Progenitor cell of endocrine pancreas (in vitro differentiated cells): ENCODE measurements around the gene THOC6. TPM values are rescaled to one million over a fixed set of nuclear protein-coding genes. Genes with fewer than 3 reads are reported as not detected.
"Not testable (repeated sequence)": the region's sequence is repeated elsewhere in the genome, so short reads cannot be mapped to it uniquely, and the experiment has no call there.

Experiments
- DNase-seq: peaks from one replicate; pipeline ENCODE4 v3.0.0; 2021; ENCODE audit warnings: low spot score; ENCODE audit not compliant: unreplicated experiment
- H3K27ac Mint-ChIP-seq: 2 replicates; pipeline ENCODE4 v1.8.0; 2021; ENCODE audit warnings: mild to moderate bottlenecking, moderate library complexity, mixed read lengths
- H3K27me3 Mint-ChIP-seq: 2 replicates; pipeline ENCODE4 v1.8.0; 2021; ENCODE audit warnings: mixed read lengths
- H3K36me3 Mint-ChIP-seq: 2 replicates; pipeline ENCODE4 v1.8.0; 2022; ENCODE audit warnings: mixed read lengths; ENCODE audit not compliant: insufficient read depth
- H3K4me1 Mint-ChIP-seq: 2 replicates; pipeline ENCODE4 v1.8.0; 2021; ENCODE audit warnings: low read depth, mixed read lengths
- H3K4me3 Mint-ChIP-seq: 2 replicates; pipeline ENCODE4 v1.8.0; 2021; ENCODE audit warnings: low read depth, mild to moderate bottlenecking, moderate library complexity, mixed read lengths
- H3K9me3 Mint-ChIP-seq: 2 replicates; pipeline ENCODE4 v1.8.0; 2021; ENCODE audit warnings: low read depth, mixed read lengths
- total RNA-seq: library from RNA; stranded (reverse); gene quantifications from 2 replicates; pipeline ENCODE4 v1.2.1, GENCODE V29; 2021
- TF ChIP-seq, protein P1 (sequence below): fragments of 200-600 bp; sonication (generic); IDR thresholded peaks from one replicate; pipeline ENCODE4 v1.5.0; 2021; ENCODE audit warnings: antibody characterized with exemption, mild to moderate bottlenecking; ENCODE audit not compliant: unreplicated experiment

The THOC6 gene
- total RNA-seq, 1 donor from 2014 or later = 47.4 TPM

DNA sequence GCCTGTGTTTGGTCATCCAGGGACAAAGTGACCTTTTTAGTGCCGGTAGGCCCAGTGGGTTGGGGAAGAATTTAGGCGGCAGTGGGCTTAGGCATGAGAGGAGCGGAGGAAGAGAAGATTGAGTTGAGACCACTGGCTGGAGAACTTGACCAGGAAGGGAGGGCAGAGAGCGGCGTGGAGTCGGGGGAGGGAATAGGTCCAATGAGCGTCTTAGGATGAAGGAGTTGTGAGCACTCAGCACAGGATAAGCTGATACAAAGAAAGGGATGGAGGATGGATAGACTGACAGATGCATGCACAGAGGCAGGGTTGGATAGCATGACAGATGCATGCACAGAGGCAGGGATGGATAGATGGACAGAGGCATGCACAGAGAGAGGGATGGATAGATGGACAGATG lies 49.6 kb downstream of the THOC6 start:
- peaks cover 43% of the 10 kb centered on the region for H3K27me3 Mint-ChIP-seq
- H3K36me3 Mint-ChIP-seq = no peaks in the 10 kb centered on the region
- H3K4me1 Mint-ChIP-seq = no peaks in the 10 kb centered on the region
- H3K4me3 Mint-ChIP-seq = no peak overlapping the region
- no peak overlapping the region for H3K27ac Mint-ChIP-seq
- DNase-seq = no peak
- H3K9me3 Mint-ChIP-seq = no peaks in the 10 kb centered on the region
- TF ChIP-seq, protein P1, sequence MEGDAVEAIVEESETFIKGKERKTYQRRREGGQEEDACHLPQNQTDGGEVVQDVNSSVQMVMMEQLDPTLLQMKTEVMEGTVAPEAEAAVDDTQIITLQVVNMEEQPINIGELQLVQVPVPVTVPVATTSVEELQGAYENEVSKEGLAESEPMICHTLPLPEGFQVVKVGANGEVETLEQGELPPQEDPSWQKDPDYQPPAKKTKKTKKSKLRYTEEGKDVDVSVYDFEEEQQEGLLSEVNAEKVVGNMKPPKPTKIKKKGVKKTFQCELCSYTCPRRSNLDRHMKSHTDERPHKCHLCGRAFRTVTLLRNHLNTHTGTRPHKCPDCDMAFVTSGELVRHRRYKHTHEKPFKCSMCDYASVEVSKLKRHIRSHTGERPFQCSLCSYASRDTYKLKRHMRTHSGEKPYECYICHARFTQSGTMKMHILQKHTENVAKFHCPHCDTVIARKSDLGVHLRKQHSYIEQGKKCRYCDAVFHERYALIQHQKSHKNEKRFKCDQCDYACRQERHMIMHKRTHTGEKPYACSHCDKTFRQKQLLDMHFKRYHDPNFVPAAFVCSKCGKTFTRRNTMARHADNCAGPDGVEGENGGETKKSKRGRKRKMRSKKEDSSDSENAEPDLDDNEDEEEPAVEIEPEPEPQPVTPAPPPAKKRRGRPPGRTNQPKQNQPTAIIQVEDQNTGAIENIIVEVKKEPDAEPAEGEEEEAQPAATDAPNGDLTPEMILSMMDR = no peak

GRCh38 chr16:3074860-3075522 lies 51.2 kb downstream of the THOC6 start:
- peaks cover 43% of the 10 kb centered on the region for H3K27me3 Mint-ChIP-seq
- H3K4me1 Mint-ChIP-seq = no peaks in the 10 kb centered on the region
- H3K27ac Mint-ChIP-seq = no peak overlapping the region
- TF ChIP-seq, protein P1 = no peak
- no peak for DNase-seq
- no peaks in the 10 kb centered on the region for H3K9me3 Mint-ChIP-seq
- H3K4me3 Mint-ChIP-seq = no peak overlapping the region
- no peaks in the 10 kb centered on the region for H3K36me3 Mint-ChIP-seq

DNA sequence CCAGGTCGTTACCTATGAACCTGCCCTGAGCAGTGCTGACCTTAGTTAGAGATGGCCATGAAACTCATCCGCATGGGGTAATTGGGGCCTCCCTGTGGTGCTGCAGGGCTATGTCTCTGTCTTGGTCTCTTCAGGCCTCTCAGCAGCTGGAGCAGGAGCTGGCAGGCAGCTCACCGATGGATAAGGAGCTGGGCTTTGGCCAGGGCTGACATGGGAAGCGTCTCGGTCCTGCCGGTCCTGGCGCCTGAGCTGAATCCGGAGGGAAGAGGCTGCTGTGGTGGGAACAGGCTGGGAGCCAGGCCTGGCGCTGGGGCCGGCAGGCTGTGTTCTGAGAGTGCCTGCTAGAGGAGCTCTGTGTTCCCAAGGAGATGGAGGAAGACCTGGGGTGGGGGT lies 51.7 kb downstream of the THOC6 start:
- Mint-ChIP-seq H3K4me3 (no peak overlapping the region), H3K4me1 (no peaks in the 10 kb centered on the region), H3K36me3 (no peaks in the 10 kb centered on the region), H3K9me3 (no peaks in the 10 kb centered on the region), H3K27me3 (peaks cover 43% of the 10 kb centered on the region), H3K27ac (no peak overlapping the region)
- no peak for DNase-seq
- TF ChIP-seq, protein P1 = no peak

- not testable (repeated sequence) for H3K4me1 Mint-ChIP-seq, H3K4me3 Mint-ChIP-seq, H3K27ac Mint-ChIP-seq
These were observed 52.1 kb downstream of the THOC6 start for GRCh38 chr16:3075946-3076345.

DNA sequence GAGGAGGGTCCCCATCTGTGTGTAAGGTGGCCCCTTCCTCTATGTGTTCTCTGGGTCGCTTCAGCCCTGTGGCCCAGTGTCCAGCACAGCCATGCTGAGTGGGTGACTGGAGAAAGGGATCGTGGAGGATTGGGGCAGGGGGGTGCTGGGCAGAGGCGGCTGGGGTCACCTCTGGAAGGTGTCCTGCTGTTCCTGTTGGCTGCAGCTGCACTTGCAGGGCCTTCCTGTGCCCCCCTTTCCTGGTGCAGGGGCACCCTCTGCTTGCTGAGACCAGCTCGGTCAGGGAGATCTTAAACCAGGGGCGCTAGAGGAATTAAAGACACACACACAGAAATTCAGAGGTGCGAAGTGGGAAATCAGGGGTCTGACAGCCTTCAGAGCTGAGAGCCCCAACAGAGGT lies 52.7 kb downstream of the THOC6 start:
- H3K27me3 Mint-ChIP-seq = peaks cover 44% of the 10 kb centered on the region
- H3K27ac Mint-ChIP-seq = no peak overlapping the region
- no peak for DNase-seq
- H3K4me3 Mint-ChIP-seq = no peak overlapping the region
- H3K4me1 Mint-ChIP-seq = no peaks in the 10 kb centered on the region
- H3K9me3 Mint-ChIP-seq = no peaks in the 10 kb centered on the region
- no peaks in the 10 kb centered on the region for H3K36me3 Mint-ChIP-seq
- TF ChIP-seq, protein P1 = no peak

More at GRCh38 chr16:3075946-3076345, 52.1 kb downstream of the THOC6 start:
- peaks cover 47% of the 10 kb centered on the region for H3K27me3 Mint-ChIP-seq
- not testable (repeated sequence) for H3K9me3 Mint-ChIP-seq, H3K36me3 Mint-ChIP-seq, DNase-seq

Other genes starting within 250 kb of the THOC6 start
- gene ELOB, start 246.8 kb upstream of the THOC6 start, total RNA-seq = 201 and 207 TPM in 2 replicates
- 0.27 and 0.31 TPM in 2 replicates for gene PRSS33, start 236.5 kb upstream of the THOC6 start, total RNA-seq
- gene PRSS41, start 225.6 kb upstream of the THOC6 start, total RNA-seq = not detected in 2 replicates
- gene PRSS21, start 206.8 kb upstream of the THOC6 start, total RNA-seq = not detected in 2 replicates
- not detected in 2 replicates for gene ZG16B, start 193.7 kb upstream of the THOC6 start, total RNA-seq
- gene PRSS22, start 165.9 kb upstream of the THOC6 start, total RNA-seq = 23.3 and 25.9 TPM in 2 replicates
- 26.3 and 26.9 TPM in 2 replicates for gene FLYWCH2, start 140.8 kb upstream of the THOC6 start, total RNA-seq
- 19.5 and 20.7 TPM in 2 replicates for gene FLYWCH1, start 112.1 kb upstream of the THOC6 start, total RNA-seq
- gene KREMEN2, start 59.8 kb upstream of the THOC6 start, total RNA-seq = 0.31 and 0.47 TPM in 2 replicates
- 13.0 and 13.1 TPM in 2 replicates for gene PAQR4, start 54.7 kb upstream of the THOC6 start, total RNA-seq
- gene PKMYT1, start 43.6 kb upstream of the THOC6 start, total RNA-seq = 33.7 and 36.5 TPM in 2 replicates
- 2.2 and 2.9 TPM in 2 replicates for gene CLDN9, start 11.1 kb upstream of the THOC6 start, total RNA-seq
- gene CLDN6, start 5.9 kb upstream of the THOC6 start, total RNA-seq = 563 and 578 TPM in 2 replicates
- 44.3 and 57.4 TPM in 2 replicates for gene TNFRSF12A, start 3.7 kb upstream of the THOC6 start, total RNA-seq
- 22.4 and 25.3 TPM in 2 replicates for gene HCFC1R1, start 93 bp upstream of the THOC6 start, total RNA-seq
- 10.4 and 11.7 TPM in 2 replicates for gene BICDL2, start 12.9 kb downstream of the THOC6 start, total RNA-seq
- gene MMP25, start 22.5 kb downstream of the THOC6 start, total RNA-seq = 0.13 and 0.19 TPM in 2 replicates
- gene IL32, start 41.6 kb downstream of the THOC6 start, total RNA-seq = 2.9 and 4.6 TPM in 2 replicates
- gene ZSCAN10, start 75.3 kb downstream of the THOC6 start, total RNA-seq = 0.33 and 0.34 TPM in 2 replicates
- gene ZNF205, start 88.6 kb downstream of the THOC6 start, total RNA-seq = 23.3 and 23.9 TPM in 2 replicates
- gene ZNF213, start 111.0 kb downstream of the THOC6 start, total RNA-seq = 13.1 and 13.4 TPM in 2 replicates
- gene OR1F1, start 164.2 kb downstream of the THOC6 start, total RNA-seq = not detected in 2 replicates
- 11.2 and 11.9 TPM in 2 replicates for gene ZNF200, start 211.1 kb downstream of the THOC6 start, total RNA-seq
- gene MEFV, start 232.6 kb downstream of the THOC6 start, total RNA-seq = not detected in 2 replicates